GM11168 (cell line): ENCODE results near the gene NUDT16L1.
"Not testable (repeated sequence)": the region's sequence is repeated elsewhere in the genome, so short reads cannot be mapped to it uniquely, and the experiment has no call there.

ENCODE experiments used
- in situ Hi-C: fragments of 300-500 bp; cut with MboI; formaldehyde crosslinking; loops from one replicate; pipeline ENCODE4 v1.12.0; 2022; ENCODE audit warnings: low sequenced_read_pairs; ENCODE audit not compliant: unreplicated experiment

NUDT16L1 gene

DNA sequence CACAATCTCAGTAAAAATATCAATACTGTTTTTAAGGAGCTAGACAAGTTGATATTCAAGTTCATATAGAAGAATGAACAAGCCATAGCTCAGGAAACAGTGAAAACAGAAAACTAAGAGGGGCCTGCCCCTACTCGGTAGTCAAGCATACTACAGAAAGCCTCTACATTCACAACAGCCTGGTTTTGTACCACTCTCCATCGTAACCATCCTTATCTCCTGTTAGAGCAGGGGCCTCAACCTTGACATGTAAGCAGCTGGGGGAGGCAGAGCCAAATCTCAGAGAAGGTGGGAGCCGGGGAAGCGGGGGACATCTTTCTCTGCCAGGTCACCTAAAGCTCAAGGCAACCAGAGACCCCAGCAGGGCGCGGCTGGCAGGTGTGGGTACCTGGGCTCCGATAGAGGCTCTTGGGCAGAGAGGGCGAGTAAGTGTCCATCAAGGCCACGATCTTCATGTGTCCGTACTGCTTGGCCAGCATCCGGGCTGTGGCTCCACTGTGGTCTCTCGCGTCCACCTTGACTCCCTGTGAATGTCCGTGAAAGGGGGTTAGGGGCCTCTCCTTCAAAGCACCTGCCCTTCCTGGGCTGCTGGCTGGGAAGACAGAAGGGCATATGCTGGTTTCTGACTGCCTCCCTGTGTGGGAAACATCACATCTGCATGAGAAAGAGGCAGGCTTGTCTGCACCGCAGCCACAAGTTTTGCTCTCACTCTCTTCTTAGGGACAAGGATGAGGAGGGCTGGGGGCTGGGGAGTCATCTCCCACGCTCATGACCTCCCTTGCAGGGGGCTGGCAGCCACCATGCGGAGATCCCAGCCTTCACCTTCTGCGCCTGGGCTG is 20.5 kb downstream of the NUDT16L1 start:
- in situ Hi-C loops = no loop called here

DNA sequence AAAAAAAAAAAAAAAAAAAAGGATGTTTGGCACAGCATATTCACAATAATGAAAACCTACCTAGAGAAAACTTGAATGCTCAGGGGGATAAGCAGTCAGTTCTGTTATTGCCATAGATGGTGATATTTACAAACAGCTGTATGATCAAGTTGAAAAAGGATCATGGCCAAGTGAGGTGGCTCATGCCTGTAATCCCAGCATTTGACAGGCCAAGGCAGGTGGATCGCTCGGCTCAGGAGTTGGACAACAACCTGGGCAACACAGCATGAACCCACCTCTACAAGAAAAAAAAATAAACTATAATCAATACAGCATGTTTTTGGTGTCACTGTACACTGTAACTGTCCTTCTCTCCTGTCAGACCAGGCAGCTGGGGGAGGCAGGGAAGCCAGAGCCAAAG is 21.6 kb downstream of the NUDT16L1 start:
- in situ Hi-C loops = no loop called here

DNA sequence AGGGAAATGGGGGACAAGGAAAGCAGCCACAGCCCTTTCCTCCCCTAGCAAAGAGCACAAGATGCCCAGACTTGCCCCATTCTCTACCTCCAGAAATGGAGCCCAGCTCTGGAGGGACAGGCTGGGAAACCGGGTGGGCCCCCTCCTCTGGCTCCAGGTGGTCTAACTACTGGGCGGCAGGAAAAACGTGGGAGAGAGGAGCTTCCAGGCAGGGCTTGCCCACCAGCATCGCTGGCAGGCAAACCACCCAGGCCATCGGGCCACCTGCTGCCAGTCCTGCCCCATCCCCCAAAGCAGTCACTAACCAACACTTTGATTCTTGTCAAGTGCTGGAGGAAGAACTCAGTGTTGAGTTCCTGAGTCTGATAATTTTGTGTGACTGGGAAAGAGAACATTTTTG is 25.1 kb downstream of the NUDT16L1 start:
- in situ Hi-C loops = no loop called here

DNA sequence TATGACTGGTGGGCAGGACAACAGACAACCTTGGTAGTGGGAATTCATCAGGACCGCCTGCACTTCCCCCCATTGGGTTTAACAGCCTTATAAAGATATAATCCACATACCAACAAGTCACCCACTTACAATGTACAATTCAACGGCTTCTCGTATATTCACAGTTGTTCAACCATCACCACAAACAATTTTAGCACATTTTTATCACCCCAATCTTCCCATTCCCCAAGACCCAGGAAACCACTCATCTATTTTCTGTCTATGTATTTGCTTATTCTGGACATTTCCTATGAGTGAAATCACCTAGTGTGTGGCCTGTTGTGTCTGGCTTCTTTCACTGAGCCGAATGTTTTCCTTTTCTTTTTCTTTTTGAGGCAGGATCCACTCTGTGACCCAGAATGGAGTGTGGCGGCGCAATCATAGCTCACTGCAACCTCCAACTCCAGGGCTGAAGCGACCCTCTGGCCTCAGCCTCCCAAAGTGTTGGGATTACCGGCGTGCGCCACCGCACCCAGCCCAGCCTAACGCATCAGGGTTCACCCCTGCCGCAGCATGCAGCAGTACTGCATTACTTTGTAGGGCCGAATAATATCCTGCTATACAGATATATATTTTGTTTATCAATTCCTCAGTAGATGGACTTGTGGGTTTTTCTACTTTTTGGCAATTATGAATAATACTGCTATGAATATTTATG is 29.9 kb downstream of the NUDT16L1 start:
- in situ Hi-C loops = no loop called here

DNA sequence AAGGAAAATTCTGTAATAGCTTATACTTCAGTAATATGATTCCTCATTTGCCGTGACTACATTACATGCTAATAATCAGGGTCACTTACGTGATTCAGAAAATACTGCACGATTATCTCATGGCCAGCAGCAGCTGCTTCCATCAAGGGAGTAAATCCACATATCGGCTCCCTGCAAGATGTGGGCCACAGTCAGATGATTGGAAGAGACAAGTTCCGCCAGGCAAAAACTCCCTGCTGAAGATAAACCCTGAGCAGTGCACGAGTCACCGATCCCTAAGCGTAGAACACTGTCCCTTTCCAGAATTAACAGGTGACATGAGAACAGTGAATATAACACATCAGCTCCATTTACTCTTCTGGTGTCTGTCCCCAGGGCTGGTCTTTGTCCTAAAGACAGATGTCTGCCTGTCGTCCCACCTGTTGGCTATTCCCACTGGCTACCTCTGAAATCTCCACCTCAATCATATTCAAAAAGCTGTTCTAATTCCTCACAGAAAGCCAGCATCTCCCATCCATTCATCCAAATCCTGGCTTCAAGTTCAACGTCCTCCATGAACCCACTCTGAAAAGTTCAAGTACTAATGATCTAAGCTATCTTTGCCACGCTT is 31.4 kb downstream of the NUDT16L1 start:
- in situ Hi-C loops = no loop called here

DNA sequence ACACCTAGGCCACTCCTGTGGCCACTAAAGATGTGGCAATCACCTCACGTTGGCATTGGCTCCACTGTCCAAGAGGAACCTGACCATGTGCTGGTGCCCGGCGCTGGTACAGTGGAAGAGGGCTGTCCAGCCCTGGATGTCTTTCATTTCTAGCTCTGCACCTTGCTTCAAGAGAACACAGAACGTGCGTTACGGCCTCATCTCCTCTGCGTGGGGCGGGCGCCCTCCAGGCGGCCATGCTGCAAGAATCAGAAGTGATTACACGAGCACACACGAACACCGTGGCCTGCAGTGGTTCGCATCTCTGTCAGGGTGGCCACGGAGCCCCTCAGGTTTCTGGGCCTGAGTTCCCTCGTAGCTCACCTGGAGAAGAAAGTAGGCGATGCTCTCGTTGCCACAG is 33.3 kb downstream of the NUDT16L1 start:
- in situ Hi-C loops = no loop called here

DNA sequence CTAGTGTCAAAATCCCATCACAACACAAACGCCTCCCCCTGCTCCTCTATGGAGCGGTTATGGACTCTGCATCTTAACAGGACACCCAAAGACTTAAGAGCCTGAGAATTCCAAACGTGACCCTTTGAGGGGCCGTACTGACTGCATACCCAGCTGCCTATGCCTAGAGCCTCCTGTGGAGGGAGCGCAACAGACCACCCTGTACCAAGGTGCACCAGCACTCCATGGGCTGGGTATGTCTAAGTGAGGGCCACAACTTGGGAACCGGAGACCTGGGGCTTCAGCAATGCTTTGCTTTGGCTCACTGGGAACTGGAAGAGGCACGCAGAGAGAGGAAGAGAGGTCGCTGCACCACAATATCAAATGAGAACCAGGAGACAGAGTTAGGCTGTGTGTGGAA is 35.3 kb downstream of the NUDT16L1 start:
- in situ Hi-C loops = no loop called here

DNA sequence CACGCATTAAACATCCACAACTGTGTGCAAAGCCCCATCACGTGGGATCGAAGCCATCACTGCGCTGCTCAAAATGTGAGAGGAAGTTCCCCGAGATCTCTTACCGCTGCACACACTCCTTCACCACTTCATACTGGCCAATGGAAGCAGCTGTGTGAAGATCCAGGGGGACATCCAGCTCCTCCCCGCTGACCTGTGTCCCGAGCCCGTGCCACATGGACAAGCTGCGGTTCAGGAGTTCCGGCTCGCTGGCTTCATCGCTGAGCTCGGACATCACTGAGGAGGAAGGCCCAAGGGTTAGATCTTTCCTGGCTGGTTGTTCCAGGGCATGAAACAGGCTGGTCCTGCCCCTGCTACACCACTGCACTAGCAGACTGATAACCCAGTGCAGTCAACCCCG is 36.5 kb downstream of the NUDT16L1 start:
- in situ Hi-C loops = no loop called here

DNA sequence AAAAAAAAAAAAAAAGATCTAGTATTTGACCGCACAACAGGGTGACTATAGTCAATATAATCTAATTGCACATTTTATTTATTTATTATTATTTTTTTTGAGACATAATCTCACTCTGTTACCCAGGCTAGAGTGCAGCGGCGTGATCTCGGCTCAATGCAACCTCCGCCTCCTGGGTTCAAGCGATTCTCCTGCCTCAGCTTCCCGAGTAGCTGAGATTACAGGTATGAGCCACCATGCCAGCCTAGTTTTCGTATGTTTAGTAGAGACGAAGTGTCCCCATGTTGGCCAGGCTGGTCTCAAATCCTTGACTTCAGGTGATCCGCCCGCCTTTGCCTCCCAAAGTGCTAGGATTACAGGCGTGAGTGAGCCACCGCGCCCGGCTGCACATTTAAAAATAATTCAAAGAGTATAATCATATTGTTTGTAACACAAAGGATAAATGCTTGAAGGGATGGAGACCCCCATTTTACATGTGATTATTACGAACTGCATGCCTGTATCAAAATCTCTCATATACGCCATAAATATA is 39.9 kb downstream of the NUDT16L1 start:
- in situ Hi-C loops = no loop called here

DNA sequence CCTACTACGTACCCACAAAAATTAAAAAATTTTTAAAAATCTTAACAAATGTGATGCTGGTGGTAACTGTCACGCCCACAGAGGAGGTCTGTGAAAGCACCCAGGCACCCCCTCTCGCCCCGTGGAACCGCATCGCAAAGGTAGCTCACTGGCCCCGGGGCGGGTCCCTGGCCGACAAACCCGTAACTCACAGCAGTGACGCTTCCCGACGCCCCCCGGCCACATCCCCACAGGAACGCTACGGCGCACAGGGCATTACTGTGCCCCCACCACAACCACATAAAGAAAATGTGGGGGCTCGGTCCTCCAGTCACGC is 40.3 kb downstream of the NUDT16L1 start:
- in situ Hi-C loops = no loop called here

DNA sequence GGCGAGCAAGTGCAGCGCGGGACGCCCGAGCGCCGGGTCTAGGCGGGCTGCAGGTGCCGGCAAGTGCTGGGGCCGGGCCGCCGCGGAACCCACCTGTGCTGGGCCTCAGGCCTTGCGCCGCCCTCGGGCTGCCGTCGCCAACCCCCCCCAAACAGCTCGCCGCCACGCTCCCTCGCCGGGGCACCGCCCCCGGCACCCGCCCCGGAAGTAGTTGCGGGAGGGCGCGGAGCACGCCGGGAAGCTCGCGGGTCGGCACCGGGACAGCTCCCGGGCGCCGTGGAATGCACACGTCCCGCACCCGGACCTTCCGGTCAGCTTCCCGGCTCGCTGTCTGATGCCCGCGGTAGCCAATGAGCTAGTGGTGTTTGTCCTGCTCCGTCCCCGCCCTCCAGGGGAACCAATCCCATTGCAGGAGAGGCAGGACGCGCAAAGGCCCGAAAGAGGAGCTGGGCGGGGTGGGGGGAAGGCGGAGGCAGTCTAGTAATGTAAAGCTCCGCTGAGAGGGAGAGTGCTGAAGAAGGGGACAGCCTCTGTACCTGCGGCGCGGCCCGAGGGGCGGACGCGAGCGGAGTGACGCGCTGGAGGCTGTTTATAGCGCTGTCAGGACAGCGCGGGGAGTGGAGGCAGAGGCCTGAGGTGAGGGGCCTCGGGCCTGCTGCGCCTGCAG is 40.8 kb downstream of the NUDT16L1 start, which contains the start of the genes ANKS3 and DNAAF8:
TSS of gene ANKS3 (minus strand) at position 209 of the 667 bp plus-strand sequence. CDS start 4,122 bp downstream, outside the sequence.
TSS of gene DNAAF8 (plus strand) at position 475 of the 667 bp plus-strand sequence. CDS start 1,978 bp downstream, outside the sequence.
- in situ Hi-C loops = no loop called here

DNA sequence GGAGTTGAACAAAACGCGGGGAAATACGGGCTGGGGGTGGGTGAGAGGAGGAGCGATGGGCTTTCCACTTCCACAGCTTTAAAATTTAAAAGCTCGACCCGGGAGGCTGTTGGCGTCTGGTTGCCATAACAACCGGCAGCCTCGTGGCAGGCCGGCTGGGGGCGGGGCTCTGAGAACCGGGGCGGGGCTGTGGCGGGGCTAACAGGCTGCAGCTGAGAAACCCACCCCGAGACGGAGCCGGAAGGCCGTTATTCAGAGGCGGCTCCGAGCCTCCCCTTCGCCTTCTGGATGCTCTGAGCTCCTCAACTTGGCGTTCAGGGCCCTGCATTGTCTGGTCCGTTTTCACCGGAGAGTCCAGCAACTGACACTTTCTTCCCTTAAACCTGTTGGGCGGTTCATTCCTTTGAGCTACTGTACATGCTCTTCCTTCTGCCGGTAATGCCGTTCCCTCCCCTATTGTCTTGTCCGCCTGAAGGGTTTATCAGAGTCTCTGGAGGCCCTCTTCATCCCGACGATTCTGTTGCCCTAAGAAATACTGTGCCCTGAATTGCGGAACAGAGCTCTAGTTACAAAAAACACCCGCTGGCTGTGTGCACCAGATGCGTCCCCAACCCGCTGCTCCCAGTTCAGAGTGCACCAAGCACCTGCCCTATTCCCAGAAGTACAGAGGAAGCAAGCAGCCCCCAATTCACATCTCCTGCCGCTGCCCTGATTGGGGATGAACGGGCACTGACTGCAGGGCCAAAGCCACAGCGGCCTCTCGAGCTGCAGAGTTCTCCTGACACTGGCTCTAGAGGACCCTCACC is 41.6 kb downstream of the NUDT16L1 start:
- in situ Hi-C loops = no loop called here

DNA sequence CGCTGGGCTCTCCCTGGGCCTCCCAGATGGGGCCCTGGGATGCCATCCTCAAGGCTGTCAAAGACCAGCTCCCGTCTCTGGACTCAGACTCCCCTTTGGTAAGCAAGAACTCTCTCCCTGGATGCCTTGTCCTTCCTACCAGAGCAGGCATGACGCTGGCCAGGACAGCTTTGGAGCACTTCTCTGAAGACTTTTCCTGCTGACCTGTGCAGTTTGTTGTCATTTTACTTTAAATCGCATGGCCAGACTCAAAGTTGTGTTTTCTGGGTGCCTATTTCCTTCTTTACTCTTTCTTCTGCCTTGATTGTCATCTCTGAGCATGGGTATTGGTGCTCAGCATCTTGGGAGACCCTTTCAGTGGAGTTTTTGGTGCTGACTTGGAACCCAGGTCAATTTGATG is 43.2 kb downstream of the NUDT16L1 start:
- in situ Hi-C loops = no loop called here

DNA sequence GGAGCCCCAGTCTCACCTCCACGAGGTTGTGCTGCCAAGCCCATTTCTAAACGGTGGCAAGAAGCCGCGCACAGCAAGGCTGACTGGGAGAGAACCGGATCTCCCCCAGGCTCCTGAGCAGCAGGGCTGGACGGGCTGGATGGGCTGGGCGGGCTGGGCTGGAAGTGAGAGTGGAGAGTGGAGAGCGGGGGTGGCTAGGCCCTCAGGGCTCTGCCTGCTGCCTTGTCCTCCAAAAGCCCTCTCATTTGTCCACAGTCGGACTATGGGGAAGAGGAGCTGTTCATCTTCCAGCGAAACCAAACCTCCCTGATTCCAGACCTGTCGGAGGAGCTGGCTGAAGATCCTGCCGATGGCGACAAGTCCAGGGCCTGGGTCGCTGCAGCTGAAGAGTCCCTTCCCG is 44.2 kb downstream of the NUDT16L1 start:
- in situ Hi-C loops = no loop called here

DNA sequence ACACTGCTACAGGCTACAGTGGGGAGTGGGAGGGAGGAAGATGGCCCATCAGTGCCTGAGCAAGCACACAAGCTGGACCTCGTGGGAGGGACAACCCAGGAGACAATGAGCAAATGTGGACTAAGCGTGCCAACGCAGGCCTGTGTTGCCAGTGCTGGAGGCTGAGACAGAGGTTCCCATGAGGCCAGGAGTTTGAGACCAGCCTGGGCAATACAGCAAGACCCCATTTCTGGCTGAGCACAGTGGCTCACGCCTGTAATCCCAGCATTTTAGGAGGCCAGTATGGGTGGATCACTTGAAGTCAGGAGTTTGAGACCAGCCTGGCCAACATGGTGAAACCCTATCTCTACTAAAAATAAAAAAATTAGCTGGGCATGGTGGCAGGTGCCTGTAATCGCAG is 45.0 kb downstream of the NUDT16L1 start:
- in situ Hi-C loops = not testable (repeated sequence)

DNA sequence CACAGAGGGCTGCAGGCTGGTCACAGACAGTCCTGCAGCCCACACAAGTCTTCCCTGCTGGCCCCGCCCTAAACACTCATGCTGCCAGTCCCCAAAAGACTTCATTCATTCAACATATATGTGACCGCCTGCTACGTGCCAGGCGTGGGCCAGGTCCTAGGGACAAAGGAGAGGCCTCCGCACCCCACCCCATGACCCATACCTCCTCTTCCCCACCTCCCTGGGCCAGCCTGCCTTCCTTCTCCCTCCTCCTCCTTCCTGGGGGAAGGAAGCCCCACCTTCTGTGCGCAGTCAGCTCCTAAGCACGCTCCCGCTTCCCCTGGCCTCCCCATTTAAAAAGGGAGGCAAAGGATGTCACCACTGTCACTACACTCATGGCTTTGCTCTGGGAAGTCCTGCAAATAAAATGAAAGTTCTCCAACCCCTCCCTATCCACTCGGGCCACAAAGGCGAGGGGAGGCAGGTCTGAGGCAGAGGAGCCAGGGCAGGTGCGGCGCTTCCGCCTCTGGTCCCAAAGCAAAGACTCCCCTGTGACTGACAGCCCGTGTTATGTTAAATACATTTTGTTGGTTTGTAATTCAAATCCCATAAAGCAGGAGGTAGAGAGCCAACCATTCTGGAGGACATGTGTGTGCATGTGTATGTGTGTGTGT is 50.0 kb downstream of the NUDT16L1 start:
- in situ Hi-C loops = no loop called here

DNA sequence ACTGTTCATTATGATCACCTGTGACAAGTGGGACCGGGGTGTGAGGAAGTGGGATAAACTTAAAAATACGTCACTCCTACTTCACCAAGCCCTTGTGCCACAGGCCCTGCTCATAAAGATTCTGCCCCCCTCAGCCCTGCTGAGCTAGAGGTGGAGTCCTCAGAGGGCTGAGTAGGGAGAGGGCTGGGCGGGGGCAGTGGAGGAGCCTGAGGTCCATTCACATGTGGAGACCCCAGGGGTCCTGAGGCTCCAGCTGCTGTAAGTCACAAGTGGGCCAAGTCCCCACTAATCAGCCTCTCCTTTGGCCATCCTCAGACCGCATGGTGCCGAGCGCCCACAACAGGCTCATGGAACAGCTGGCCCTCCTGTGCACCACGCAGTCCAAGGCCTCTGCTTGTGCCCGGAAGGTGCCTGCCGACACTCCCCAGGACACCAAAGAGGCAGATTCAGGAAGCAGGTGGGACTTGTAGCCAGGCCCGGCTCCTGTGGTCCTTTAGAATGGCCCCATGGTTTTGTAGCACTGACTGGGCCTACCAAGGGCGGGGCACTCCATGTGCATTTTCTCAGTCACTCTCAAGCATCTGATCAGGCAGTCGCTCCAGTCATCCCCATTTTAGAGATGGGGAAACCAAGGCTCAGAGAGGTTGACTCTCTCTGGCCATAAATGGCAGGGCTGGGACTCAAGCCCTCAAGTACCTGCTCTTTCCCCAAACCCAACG is 51.4 kb downstream of the NUDT16L1 start:
- in situ Hi-C loops = no loop called here

DNA sequence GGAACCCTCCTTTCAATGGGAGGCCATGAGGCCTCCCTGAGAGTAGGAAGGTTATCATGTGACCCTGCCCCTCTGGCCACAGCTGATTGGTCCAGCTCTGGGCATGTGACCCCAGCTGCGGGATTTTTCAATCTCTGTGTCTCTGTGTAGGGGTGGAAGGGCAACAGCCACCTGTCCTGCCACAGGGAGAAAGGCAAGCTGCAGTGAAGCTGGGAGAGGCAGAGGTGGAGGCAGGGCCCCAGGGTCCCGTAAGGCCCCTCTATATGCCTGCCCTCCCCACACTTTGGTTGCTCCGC is 51.9 kb downstream of the NUDT16L1 start:
- in situ Hi-C loops = no loop called here
